ENCODE data around the gene ATF6B. TPM values are rescaled to one million over a fixed set of nuclear protein-coding genes. Genes with fewer than 3 reads are reported as not detected.

ATF6B gene
- total RNA-seq, 1 donor from 2014 or later = 95.0 TPM

- Mint-ChIP-seq H3K4me3 (ENCODE audit: low read depth) (no peak overlapping the region), H3K9me3 (ENCODE audit: low read depth) (no peaks in the 10 kb centered on the region), H3K4me1 (ENCODE audit: low read depth) (peaks cover 4% of the 10 kb centered on the region), H3K36me3 (ENCODE audit: insufficient read depth) (no peaks in the 10 kb centered on the region), H3K27ac (no peak overlapping the region), H3K27me3 (peaks cover 11% of the 10 kb centered on the region)
- no peak for DNase-seq (ENCODE audit: low spot score, unreplicated experiment)
- no peak for TF ChIP-seq CTCF (IDR thresholded peaks at IDR 0.05; ENCODE audit: unreplicated experiment)
Measured at GRCh38 chr6:32097364-32097763, 30.7 kb downstream of the ATF6B start.

DNA sequence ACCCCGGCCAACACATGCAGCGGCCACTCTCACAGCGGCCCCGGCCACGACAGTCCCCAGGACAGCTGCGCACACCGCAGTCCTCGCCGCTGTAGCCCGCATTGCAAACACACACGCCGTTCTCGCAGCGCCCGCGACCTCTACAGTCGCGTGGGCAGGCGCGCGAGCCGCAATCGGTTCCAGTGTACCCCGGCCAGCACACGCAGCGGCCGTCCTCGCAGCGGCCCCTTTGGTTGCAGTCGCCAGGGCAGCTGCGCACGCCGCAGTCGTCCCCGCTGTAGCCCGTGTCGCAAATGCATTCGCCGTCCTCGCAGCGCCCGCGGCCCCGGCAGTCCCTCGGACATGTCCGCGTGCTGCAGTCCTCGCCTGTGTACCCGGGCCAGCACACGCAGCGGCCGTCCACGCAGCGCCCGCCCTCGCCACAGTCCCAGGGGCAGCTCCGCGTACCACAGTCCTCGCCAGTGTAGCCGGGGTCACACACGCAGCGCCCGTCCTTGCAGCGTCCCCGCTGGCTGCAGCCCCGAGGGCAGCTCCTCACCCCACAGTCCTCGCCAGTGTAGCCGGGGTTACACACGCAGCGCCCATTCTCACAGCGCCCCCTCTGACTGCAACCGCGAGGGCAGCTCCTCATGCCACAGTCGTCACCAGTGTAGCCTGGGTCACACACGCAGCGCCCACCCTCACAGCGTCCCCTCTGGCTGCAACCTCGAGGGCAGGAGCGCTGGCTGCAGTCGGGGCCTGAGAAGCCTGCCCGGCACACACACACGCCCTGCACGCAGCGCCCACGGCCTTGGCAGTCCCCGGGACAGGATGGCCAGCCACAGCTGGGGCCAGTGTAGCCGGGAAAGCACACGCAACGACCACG, 31.4 kb downstream of the ATF6B start:
- Mint-ChIP-seq H3K36me3 (ENCODE audit: insufficient read depth) (no peaks in the 10 kb centered on the region), H3K27ac (no peak overlapping the region), H3K9me3 (ENCODE audit: low read depth) (no peaks in the 10 kb centered on the region), H3K4me1 (ENCODE audit: low read depth) (peaks cover 4% of the 10 kb centered on the region), H3K4me3 (ENCODE audit: low read depth) (no peak overlapping the region), H3K27me3 (peaks cover 16% of the 10 kb centered on the region)
- DNase-seq (ENCODE audit: low spot score, unreplicated experiment) = no peak
- TF ChIP-seq CTCF (IDR thresholded peaks at IDR 0.05; ENCODE audit: unreplicated experiment) = no peak

GRCh38 chr6:32096087-32096393, 32.0 kb downstream of the ATF6B start:
- H3K4me3 Mint-ChIP-seq (ENCODE audit: low read depth) = no peak overlapping the region
- no peak overlapping the region for H3K27ac Mint-ChIP-seq
- H3K27me3 Mint-ChIP-seq = peaks cover 16% of the 10 kb centered on the region
- H3K4me1 Mint-ChIP-seq (ENCODE audit: low read depth) = peaks cover 4% of the 10 kb centered on the region
- no peak for TF ChIP-seq CTCF (IDR thresholded peaks at IDR 0.05; ENCODE audit: unreplicated experiment)
- H3K9me3 Mint-ChIP-seq (ENCODE audit: low read depth) = no peaks in the 10 kb centered on the region
- no peak for DNase-seq (ENCODE audit: low spot score, unreplicated experiment)
- H3K36me3 Mint-ChIP-seq (ENCODE audit: insufficient read depth) = no peaks in the 10 kb centered on the region

DNA sequence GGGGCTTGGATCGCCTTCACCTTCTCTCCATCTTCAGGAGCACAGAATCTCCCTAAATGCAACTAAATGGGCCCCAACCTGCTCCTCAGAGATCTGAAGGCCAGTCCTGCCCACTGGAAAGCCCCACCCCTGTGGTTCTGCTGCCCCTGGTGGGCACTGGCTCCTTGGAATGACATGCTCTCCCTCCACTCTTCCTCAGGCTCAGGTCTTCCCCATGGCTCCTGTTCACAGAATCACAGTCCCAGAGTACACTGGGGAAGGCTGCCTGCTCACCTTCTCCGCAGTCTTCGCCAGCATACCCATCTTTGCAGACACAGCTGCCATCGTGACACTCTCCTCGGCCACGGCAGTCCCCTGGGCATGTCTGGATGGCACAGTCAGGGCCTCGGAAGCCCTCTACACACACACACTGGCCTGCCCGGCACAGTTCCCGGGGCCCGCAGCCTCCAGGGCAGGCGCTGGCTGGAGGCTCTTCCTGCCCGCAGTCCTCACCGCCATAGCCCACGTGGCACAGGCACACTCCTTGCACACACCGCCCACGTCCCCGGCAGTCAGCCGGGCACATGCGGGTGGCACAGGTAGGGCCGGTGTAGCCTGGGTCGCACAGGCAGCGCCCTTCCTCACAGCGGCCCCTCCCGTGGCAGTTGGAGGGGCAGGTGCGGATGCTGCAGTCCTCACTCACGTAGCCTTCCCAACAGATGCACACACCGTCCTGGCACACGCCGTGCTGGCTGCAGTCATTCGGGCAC, 32.5 kb downstream of the ATF6B start:
- Mint-ChIP-seq H3K36me3 (ENCODE audit: insufficient read depth) (no peaks in the 10 kb centered on the region), H3K4me1 (ENCODE audit: low read depth) (peaks cover 4% of the 10 kb centered on the region), H3K27ac (no peak overlapping the region), H3K4me3 (ENCODE audit: low read depth) (no peak overlapping the region), H3K9me3 (ENCODE audit: low read depth) (no peaks in the 10 kb centered on the region), H3K27me3 (peaks cover 19% of the 10 kb centered on the region)
- TF ChIP-seq CTCF (IDR thresholded peaks at IDR 0.05; ENCODE audit: unreplicated experiment) = peak; percentile 13
- DNase-seq (ENCODE audit: low spot score, unreplicated experiment) = no peak

DNA sequence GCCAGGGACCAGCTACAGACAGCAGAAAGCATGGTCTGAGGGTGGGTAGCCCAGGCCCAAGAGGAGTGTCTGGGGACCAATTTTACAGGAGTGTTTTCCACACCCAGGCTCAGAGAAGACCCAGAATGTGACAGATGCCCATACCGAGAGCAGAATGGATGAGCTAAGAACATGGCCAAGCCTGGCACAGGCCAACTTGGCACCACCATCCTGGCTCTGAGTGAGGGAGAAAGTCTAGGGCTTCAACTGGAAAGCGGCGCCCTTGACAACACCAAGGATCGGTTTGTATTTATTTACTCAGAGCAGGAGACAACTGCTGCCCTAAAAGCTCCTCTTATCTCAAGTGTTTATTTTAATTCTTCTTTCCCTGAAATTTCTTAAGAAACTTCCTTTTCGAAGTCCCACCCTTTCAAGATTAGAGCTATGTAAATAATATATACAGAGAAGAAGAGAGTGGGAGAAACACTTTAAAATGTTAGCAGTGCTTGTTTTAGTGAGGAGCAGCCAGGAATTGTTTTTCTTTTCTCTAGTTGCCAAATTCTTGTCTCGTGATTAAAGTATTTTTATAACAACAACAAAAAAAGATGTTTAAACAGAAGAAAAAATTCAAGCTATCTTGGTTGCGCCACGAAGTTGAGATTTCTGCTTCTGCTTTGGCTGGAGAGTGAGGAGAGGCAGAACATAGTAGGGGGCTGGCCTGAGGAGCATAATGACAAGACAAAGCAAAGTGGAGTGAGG, 35.1 kb downstream of the ATF6B start:
- Mint-ChIP-seq H3K27me3 (peaks cover 23% of the 10 kb centered on the region), H3K27ac (no peak overlapping the region), H3K4me3 (ENCODE audit: low read depth) (no peak overlapping the region), H3K9me3 (ENCODE audit: low read depth) (no peaks in the 10 kb centered on the region), H3K36me3 (ENCODE audit: insufficient read depth) (no peaks in the 10 kb centered on the region), H3K4me1 (ENCODE audit: low read depth) (peaks cover 10% of the 10 kb centered on the region)
- TF ChIP-seq CTCF (IDR thresholded peaks at IDR 0.05; ENCODE audit: unreplicated experiment) = no peak
- DNase-seq (ENCODE audit: low spot score, unreplicated experiment) = no peak

Data from progenitor cell of endocrine pancreas (in vitro differentiated cells).